Fibroblast of villous mesenchyme (primary cell): ENCODE results near the gene CDC20. TPM values are rescaled to one million over a fixed set of nuclear protein-coding genes. Genes with fewer than 3 reads are reported as not detected.

ENCODE experiments used
- DNase-seq: peaks from one replicate; pipeline ENCODE4 v3.0.0-alpha.2; 2010; ENCODE audit warnings: low read depth
- H3K4me3 ChIP-seq: 2 replicates; pipeline ENCODE4 v1.5.1; 2011; ENCODE audit warnings: low read depth, mild to moderate bottlenecking, low read length
- total RNA-seq: library from RNA; depleted of rRNA; stranded (reverse); fragments of >200 nt; gene quantifications from 2 replicates; pipeline ENCODE4 v1.2.3, GENCODE V29; 2012
- TF ChIP-seq, protein P1 (sequence below): IDR thresholded peaks from 2 replicates; pipeline ENCODE4 v1.5.1; 2012; ENCODE audit warnings: low read depth, mild to moderate bottlenecking, low read length; ENCODE audit not compliant: insufficient read depth

Gene CDC20
- total RNA-seq, 1 donor, result 51.8 TPM

DNA sequence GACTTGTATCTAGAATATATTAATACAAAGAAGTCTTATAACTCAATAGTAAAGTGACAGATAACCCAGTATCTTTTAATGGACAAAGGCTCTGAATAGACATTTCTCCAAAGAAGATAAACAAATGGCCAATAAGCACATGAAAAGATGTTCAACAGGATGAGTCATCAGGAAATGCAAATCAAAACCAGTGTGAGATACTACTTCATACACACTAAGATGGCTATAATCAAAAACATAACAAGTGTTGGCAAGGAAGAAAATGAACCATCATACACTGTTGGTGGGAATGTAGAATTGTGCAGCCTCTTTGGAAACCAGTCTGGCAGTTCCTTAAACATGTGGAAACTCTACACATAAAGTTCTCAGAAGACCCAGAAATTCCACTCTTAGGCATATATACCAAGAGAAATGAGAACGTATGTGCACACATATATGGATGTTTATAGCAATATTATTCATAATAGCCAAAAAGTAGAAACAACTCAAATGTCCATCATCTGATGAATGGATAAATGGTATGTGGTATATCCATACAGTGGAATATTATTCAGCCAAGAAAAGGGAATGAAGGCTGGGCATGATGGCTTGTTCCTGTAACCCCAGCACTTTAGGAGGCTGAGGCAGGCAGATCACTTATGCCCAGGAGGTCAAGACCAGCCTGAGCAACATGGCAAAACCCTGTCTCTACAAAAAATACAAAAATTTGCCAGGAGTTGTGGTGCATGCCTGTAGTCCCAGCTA is 31.1 kb upstream of the CDC20 start:
- TF ChIP-seq, protein P1, sequence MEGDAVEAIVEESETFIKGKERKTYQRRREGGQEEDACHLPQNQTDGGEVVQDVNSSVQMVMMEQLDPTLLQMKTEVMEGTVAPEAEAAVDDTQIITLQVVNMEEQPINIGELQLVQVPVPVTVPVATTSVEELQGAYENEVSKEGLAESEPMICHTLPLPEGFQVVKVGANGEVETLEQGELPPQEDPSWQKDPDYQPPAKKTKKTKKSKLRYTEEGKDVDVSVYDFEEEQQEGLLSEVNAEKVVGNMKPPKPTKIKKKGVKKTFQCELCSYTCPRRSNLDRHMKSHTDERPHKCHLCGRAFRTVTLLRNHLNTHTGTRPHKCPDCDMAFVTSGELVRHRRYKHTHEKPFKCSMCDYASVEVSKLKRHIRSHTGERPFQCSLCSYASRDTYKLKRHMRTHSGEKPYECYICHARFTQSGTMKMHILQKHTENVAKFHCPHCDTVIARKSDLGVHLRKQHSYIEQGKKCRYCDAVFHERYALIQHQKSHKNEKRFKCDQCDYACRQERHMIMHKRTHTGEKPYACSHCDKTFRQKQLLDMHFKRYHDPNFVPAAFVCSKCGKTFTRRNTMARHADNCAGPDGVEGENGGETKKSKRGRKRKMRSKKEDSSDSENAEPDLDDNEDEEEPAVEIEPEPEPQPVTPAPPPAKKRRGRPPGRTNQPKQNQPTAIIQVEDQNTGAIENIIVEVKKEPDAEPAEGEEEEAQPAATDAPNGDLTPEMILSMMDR, result no peak
- H3K4me3 ChIP-seq, result no peak overlapping the region
- DNase-seq, result peak; percentile 23

DNA sequence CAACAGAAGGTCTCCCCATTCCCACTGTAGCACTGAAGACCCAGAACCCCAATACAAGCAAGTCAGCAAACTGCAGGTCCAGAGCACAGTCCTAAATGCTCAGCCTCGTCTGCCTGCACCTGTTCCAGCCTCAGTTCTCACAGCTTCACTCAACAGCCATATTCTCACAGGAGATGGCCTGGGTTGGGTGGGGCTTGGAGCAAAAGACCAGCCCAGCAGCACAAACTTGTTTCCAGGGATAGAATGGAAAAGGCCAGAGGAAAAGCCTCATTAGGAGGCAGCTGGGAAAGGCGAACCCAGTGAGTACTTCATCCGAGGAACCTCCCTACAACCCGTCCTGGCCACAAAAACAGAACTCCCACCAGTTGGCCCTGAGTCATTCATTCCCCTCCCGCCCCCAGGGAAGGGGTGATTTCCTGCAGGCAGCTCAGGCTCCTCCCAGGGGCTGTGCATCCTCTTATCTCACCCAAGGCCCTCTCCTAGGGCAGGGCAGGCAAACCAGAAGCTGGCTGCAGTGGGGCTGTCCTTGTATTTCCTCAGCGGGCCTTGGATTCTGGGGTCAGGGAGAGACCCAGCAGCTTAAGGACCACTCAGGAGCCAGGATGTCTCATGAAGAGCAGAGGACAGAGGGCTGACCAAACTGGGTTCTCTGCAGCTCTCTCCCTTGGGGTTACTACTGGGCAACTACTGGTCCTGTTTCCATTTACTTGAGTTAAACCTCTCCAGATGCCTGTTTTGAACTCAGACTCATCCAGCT is 28.6 kb upstream of the CDC20 start:
- no peak overlapping the region for H3K4me3 ChIP-seq
- TF ChIP-seq, protein P1, result no peak
- DNase-seq, result peak; percentile 68

DNA sequence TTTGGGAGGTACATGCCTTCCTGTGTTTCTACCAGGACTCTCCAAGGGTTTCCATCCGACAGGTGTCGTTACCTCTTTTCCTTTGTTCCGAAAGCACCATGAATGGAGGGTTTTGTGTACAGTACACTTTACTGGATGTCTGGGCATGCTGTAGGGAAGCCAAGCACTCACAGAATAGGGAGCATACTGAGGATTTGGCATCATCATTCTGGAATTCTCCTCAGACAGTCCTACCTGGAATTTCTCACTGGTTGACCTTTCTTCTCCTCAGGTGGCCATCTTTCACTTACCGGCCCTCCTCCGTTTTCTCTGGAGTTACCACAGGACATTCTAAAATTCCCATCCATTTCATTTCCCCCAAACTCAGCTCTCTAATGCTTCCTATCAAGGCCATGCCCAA is 27.1 kb upstream of the CDC20 start:
- TF ChIP-seq, protein P1, result no peak
- no peak overlapping the region for H3K4me3 ChIP-seq
- no peak for DNase-seq

DNA sequence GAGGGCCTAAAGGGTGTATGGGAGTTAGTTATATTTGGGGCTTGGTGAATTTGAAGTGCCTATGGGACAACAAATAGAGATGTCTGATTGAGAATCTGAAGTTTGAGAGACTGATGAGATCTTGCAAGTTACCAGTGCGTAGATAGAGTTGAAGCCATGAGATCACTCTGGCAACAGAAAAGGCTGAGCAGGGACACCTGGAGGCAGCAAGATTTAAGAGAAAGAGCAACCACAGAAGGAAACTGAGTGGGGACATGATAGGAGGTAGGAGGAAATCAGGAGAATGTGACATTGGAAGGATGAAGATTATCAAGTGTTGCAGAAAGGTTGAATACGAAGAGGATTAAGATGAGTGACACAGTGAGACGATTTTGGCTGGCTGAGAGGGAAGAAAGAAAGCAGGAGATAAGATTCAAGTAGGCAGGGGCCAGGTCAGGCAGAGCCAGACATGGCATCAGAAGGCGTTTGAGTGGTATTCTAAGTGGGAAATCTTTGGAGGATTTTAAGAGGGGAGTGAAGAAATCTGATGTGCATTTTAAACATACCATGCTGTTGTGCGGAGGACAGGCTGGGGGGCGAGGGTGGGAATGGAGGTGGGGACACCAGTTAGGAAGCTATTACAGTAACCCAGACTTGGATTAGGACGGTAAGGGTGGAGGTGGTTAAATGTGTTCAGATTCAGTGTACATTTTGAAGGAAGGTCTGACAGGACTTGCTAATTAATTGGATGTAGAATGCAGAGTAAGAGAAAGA is 24.2 kb upstream of the CDC20 start:
- TF ChIP-seq, protein P1, result no peak
- no peak overlapping the region for H3K4me3 ChIP-seq
- DNase-seq, result no peak

DNA sequence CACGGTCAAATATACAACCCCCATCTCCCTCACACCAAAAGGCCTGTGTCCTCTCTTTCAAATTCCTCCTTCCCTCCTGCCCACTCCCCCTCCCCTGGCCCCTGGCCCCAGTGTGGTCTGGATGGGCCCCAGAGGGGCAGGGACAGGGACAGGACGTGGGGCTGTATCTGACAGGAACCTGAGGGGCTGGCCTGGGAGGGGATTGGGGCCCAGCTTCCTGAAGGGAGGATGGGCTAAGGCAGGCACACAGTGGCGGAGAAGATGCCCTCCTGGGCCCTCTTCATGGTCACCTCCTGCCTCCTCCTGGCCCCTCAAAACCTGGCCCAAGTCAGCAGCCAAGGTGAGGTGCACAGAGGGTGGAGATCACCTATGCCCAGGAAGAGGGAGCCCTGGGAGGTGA is 21.2 kb upstream of the CDC20 start, which contains the start of gene MPL:
Gene MPL (plus strand): TSS at position 231 of the 400 bp plus-strand sequence. CDS start 31 bp downstream, at position 262.
- TF ChIP-seq, protein P1, result no peak
- no peak for DNase-seq
- H3K4me3 ChIP-seq, result no peak within 1 kb of the TSS

DNA sequence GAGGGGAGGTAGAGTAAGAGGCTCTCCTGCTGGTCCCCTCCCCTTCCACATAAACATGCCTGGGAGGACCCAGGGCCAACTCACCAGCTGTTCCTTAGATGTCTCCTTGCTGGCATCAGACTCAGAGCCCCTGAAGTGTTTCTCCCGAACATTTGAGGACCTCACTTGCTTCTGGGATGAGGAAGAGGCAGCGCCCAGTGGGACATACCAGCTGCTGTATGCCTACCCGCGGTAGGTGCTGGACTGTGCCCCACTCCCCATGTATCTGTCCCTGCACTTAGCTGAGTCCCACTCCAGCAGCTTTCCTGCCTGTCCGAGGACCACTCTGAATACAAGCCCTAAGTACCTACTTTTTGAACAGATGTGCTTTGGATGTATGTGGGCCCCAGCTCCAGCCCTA is 20.8 kb upstream of the CDC20 start:
- H3K4me3 ChIP-seq, result no peak overlapping the region
- DNase-seq, result no peak
- TF ChIP-seq, protein P1, result no peak
